ENCODE data around the gene BTBD16.

GRCh38 chr10:122252805-122253204 lies 18.3 kb upstream of the BTBD16 start:
- TF ChIP-seq POLR2A (IDR thresholded peaks at IDR 0.05) = no peak
- no peak for TF ChIP-seq POLR2AphosphoS5 (IDR thresholded peaks at IDR 0.05)

All from breast epithelium (tissue), 3 donors.